Esophagus muscularis mucosa (tissue), 4 donors: ENCODE measurements around the gene DNAI1. TPM values are rescaled to one million over a fixed set of nuclear protein-coding genes. Genes with fewer than 3 reads are reported as not detected.

ENCODE experiments used
- DNase-seq: peaks from one replicate; pipeline ENCODE4 v3.0.0-alpha.2; 2017; ENCODE audit errors: extremely low spot score
- H3K27ac ChIP-seq, 4 donors: fragments of 200-600 bp; sonication (generic); replicated peaks in 1 of 4; 1 replicate in 3 of 4; 2 replicates in 1 of 4; pipeline ENCODE4 v1.5.1; 2016 to 2019; ENCODE audit warnings: mild to moderate bottlenecking in 1 of 4
- H3K27me3 ChIP-seq, 4 donors: fragments of 200-600 bp; sonication (generic); one replicate each; pipeline versions ENCODE4 v1.5.1 to v1.6.0; 2016 to 2019
- H3K36me3 ChIP-seq, 4 donors: fragments of 200-600 bp; sonication (generic); one replicate each; pipeline ENCODE4 v1.5.1; 2016 to 2019
- H3K4me1 ChIP-seq, 4 donors: fragments of 200-600 bp; sonication (generic); one replicate each; pipeline ENCODE4 v1.5.1; 2016 to 2019
- H3K4me3 ChIP-seq, 4 donors: fragments of 200-600 bp; sonication (generic); 1 replicate in 2 of 4; 2 replicates in 2 of 4; pipeline ENCODE4 v1.5.1; 2016 to 2019; ENCODE audit warnings: mild to moderate bottlenecking in 4 of 4, moderate library complexity in 1 of 4
- H3K9me3 ChIP-seq, 4 donors: fragments of 200-600 bp; sonication (generic); 1 replicate in 3 of 4; 2 replicates in 1 of 4; pipeline ENCODE4 v1.5.1; 2016 to 2019
- EP300 ChIP-seq: sonication (generic); formaldehyde crosslinking; IDR thresholded peaks from one replicate; pipeline ENCODE4 v1.6.1; 2017; ENCODE audit warnings: antibody characterized with exemption
- POLR2A ChIP-seq: fragments of 450-650 bp; IDR thresholded peaks from one replicate; pipeline ENCODE4 v1.6.1; 2017; ENCODE audit warnings: antibody characterized with exemption, moderate library complexity, mild to moderate bottlenecking, low read depth
- POLR2AphosphoS5 ChIP-seq, 2 donors: sonication (generic); formaldehyde crosslinking; IDR thresholded peaks; one replicate each; pipeline ENCODE4 v1.6.1; 2017; ENCODE audit warnings: antibody characterized with exemption in 2 of 2
- WGBS: methylation state at CpG from one replicate; pipeline ENCODE4 v1.1.5; 2018; 5-methylcytosine and 5-hydroxymethylcytosine counted together
- intact Hi-C: fragments of 100-400 bp; cut with DNase I; formaldehyde crosslinking; loops from one replicate; pipeline ENCODE4 v1.15.1; 2023
- total RNA-seq, 4 donors: library from RNA; depleted of rRNA; stranded (reverse); fragments of >200 nt; gene quantifications; one replicate each; pipeline versions ENCODE4 v1.1.0 to v1.2.1, GENCODE V29; 2016
- TF ChIP-seq, protein P1 (sequence below), 3 experiments: fragments of 200-600 bp in 2 of 3; fragments of 450-650 bp in 1 of 3; sonication (generic) in 2 of 3; IDR thresholded peaks; one replicate each; pipeline ENCODE4 v1.5.1; 2017 to 2019; ENCODE audit warnings: antibody characterized with exemption in 3 of 3, mild to moderate bottlenecking in 2 of 3, moderate library complexity in 1 of 3

DNAI1 gene
- total RNA-seq, 4 donors from 2014 or later, result not detected

- Histone ChIP-seq H3K4me3 (no peak overlapping the region), H3K27me3 (peaks cover 0 to 38% (median under 1%) of the 10 kb centered on the region in 4 donors), H3K9me3 (no peaks in the 10 kb centered on the region), H3K36me3 (no peaks in the 10 kb centered on the region), H3K4me1 (peaks cover 2 to 8% (median 5%) of the 10 kb centered on the region in 4 donors), H3K27ac (no peak overlapping the region)
- DNase-seq, result no peak
- intact Hi-C loops, result no loop called here
- WGBS, result 80% methylated on average over 16 of the region's 16 CpGs
- TF ChIP-seq, protein P1, sequence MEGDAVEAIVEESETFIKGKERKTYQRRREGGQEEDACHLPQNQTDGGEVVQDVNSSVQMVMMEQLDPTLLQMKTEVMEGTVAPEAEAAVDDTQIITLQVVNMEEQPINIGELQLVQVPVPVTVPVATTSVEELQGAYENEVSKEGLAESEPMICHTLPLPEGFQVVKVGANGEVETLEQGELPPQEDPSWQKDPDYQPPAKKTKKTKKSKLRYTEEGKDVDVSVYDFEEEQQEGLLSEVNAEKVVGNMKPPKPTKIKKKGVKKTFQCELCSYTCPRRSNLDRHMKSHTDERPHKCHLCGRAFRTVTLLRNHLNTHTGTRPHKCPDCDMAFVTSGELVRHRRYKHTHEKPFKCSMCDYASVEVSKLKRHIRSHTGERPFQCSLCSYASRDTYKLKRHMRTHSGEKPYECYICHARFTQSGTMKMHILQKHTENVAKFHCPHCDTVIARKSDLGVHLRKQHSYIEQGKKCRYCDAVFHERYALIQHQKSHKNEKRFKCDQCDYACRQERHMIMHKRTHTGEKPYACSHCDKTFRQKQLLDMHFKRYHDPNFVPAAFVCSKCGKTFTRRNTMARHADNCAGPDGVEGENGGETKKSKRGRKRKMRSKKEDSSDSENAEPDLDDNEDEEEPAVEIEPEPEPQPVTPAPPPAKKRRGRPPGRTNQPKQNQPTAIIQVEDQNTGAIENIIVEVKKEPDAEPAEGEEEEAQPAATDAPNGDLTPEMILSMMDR (IDR thresholded peaks at IDR 0.05), result no peak
- TF ChIP-seq POLR2A, result no peak
- no peak for TF ChIP-seq EP300
- TF ChIP-seq POLR2AphosphoS5 (IDR thresholded peaks at IDR 0.05), result no peak
Observed at GRCh38 chr9:34554211-34555001, 95.8 kb downstream of the DNAI1 start.

DNA sequence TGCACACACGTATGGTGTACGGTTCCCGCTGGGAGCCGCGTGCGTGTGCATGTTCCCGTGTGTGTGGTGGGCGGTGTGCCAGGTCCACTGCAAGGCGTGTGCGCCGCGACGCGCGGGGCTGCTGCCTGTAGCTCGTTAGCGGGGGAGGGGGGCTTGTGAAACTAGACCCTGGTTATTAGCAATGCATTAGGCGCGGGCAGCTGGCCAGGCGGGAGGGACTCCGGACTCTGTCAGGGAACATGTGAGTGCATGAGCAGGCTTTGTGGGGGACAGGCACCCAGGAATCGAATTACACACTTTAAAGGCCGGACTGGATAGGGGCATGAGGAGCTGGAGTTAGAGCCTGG lies 96.4 kb downstream of the DNAI1 start:
- no peaks in the 10 kb centered on the region for H3K36me3 ChIP-seq
- DNase-seq, result no peak
- TF ChIP-seq EP300 (no peak), POLR2A (no peak), POLR2AphosphoS5 (IDR thresholded peaks at IDR 0.05) (no peak)
- TF ChIP-seq, protein P1 (IDR thresholded peaks at IDR 0.05), result no peak
- no peak overlapping the region for H3K27ac ChIP-seq
- H3K4me1 ChIP-seq, result peaks cover 8 to 13% (median 11%) of the 10 kb centered on the region in 4 donors
- H3K9me3 ChIP-seq, result no peaks in the 10 kb centered on the region
- H3K4me3 ChIP-seq, result no peak overlapping the region
- H3K27me3 ChIP-seq, result peaks cover 0 to 44% (median 3%) of the 10 kb centered on the region in 4 donors
- 67% methylated on average over 20 of the region's 23 CpGs for WGBS
- intact Hi-C loops, result no loop called here

- Histone ChIP-seq H3K4me3 (no peak overlapping the region), H3K4me1 (peaks cover 9 to 19% (median 14%) of the 10 kb centered on the region in 4 donors), H3K9me3 (no peaks in the 10 kb centered on the region), H3K27me3 (peaks cover 0 to 49% (median 3%) of the 10 kb centered on the region in 4 donors), H3K36me3 (no peaks in the 10 kb centered on the region), H3K27ac (no peak overlapping the region)
- WGBS, result 98% methylated on average over 5 of the region's 5 CpGs
- TF ChIP-seq POLR2AphosphoS5 (IDR thresholded peaks at IDR 0.05) (no peak), EP300 (no peak), POLR2A (no peak)
- TF ChIP-seq, protein P1 (IDR thresholded peaks at IDR 0.05), result no peak
- DNase-seq, result no peak
- intact Hi-C loops, result no loop called here
Observed at GRCh38 chr9:34555500-34555899, 96.9 kb downstream of the DNAI1 start.

- DNase-seq, result no peak
- WGBS, result 88% methylated on average over 9 of the region's 13 CpGs
- intact Hi-C loops, result no loop called here
Observed at GRCh38 chr9:34555936-34556525, 97.4 kb downstream of the DNAI1 start.

More at GRCh38 chr9:34555936-34556525, 97.4 kb downstream of the DNAI1 start:
- Histone ChIP-seq H3K27ac (no peak overlapping the region), H3K4me1 (peaks cover 9 to 22% (median 15%) of the 10 kb centered on the region in 4 donors), H3K36me3 (no peaks in the 10 kb centered on the region), H3K4me3 (no peak overlapping the region), H3K27me3 (peaks cover 0 to 54% (median 3%) of the 10 kb centered on the region in 4 donors), H3K9me3 (no peaks in the 10 kb centered on the region)
- TF ChIP-seq POLR2A, result no peak
- TF ChIP-seq POLR2AphosphoS5 (IDR thresholded peaks at IDR 0.05), result no peak
- TF ChIP-seq EP300, result no peak
- TF ChIP-seq, protein P1 (IDR thresholded peaks at IDR 0.05), result no peak
